Body of pancreas (tissue), 4 donors: ENCODE results near the gene GADD45GIP1. TPM values are rescaled to one million over a fixed set of nuclear protein-coding genes. Genes with fewer than 3 reads are reported as not detected.
"Not testable (repeated sequence)": the region's sequence is repeated elsewhere in the genome, so short reads cannot be mapped to it uniquely, and the experiment has no call there.

Source experiments
- ATAC-seq: fragments of 150-250 bp; one replicate; pipeline ENCODE4 v1.9.1; 2016
- DNase-seq, 4 donors: peaks; one replicate each; pipeline ENCODE4 v3.0.0-alpha.2; 2019
- H3K27ac ChIP-seq, 4 donors: fragments of 200-600 bp; sonication (generic); 1 replicate in 3 of 4; 2 replicates in 1 of 4; pipeline versions ENCODE4 v1.5.1 to v1.6.1; 2016 to 2019; ENCODE audit warnings: mild to moderate bottlenecking in 1 of 4, mixed read lengths in 1 of 4, moderate library complexity in 1 of 4
- H3K27me3 ChIP-seq, 2 donors: fragments of 200-600 bp; sonication (generic); one replicate each; pipeline ENCODE4 v1.6.0; 2016; ENCODE audit warnings: mild to moderate bottlenecking in 1 of 2
- H3K36me3 ChIP-seq, 2 donors: fragments of 200-600 bp; sonication (generic); replicated peaks in 1 of 2; 2 replicates each; pipeline ENCODE4 v1.5.1; 2016; ENCODE audit warnings: low read depth in 2 of 2; ENCODE audit not compliant: insufficient read depth in 1 of 2
- H3K4me1 ChIP-seq: fragments of 200-600 bp; sonication (generic); one replicate; pipeline ENCODE4 v1.6.0; 2016
- H3K4me3 ChIP-seq, 2 donors: fragments of 200-600 bp; sonication (generic); 1 replicate in 1 of 2; 2 replicates in 1 of 2; pipeline ENCODE4 v1.5.1; 2016 to 2019
- H3K9me3 ChIP-seq, 3 donors: fragments of 200-600 bp; sonication (generic); 1 replicate in 2 of 3; 2 replicates in 1 of 3; pipeline ENCODE4 v1.5.1; 2016
- POLR2A ChIP-seq, 3 donors: fragments of 450-650 bp; IDR thresholded peaks; one replicate each; pipeline ENCODE4 v1.6.1; 2016; ENCODE audit warnings: antibody characterized with exemption in 3 of 3, mild to moderate bottlenecking in 2 of 3
- WGBS, 2 donors: methylation state at CpG; one replicate each; pipeline ENCODE4 v1.1.5; 2017; 5-methylcytosine and 5-hydroxymethylcytosine counted together
- intact Hi-C: fragments of 100-400 bp; cut with DNase I; formaldehyde crosslinking; loops from one replicate; pipeline ENCODE4 v1.15.1; 2023
- total RNA-seq, 2 donors: library from RNA; depleted of rRNA; stranded (reverse); fragments of >200 nt; gene quantifications; one replicate each; pipeline ENCODE4 v1.1.0, GENCODE V29; 2016
- TF ChIP-seq, protein P1 (sequence below), 7 experiments: fragments of 450-650 bp in 4 of 7; fragments of 200-600 bp in 3 of 7; sonication (generic) in 3 of 7; IDR thresholded peaks; one replicate each; pipeline ENCODE4 v1.5.1; 2016 to 2019; ENCODE audit warnings: antibody characterized with exemption in 7 of 7

GADD45GIP1 gene
- total RNA-seq, 2 donors from 2014 or later: 31.3 to 42.0 TPM

DNA sequence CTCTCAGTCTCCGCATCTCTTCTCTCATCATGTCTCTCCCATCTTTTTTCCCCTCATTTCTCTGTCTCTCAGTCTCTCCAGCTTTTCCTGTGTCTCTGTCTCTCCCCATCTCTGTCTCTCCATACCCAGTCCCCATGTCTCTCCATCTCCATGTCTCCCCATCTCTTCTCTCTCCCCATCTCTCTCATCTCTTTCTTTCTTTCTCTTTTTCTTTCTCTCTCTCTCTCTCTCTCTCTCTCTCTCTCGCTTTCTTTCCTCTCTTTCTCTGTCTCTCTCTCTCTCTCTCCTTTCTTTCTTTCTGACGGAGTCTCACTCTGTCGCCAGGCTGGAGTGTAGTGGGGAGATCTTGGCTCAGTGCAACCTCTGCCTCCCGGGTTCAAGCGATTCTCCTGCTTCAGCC is 25.6 kb upstream of the GADD45GIP1 start:
- 68 to 69% methylated on average over 6 of the region's 6 CpGs for WGBS, 2 donors
- Histone ChIP-seq H3K27ac (no peak overlapping the region), H3K27me3 (no peaks in the 10 kb centered on the region), H3K9me3 (no peaks in the 10 kb centered on the region), H3K4me3 (no peak overlapping the region), H3K4me1 (peaks cover 20% of the 10 kb centered on the region), H3K36me3 (no peaks in the 10 kb centered on the region)
- intact Hi-C loops: no loop called here
- no peak for TF ChIP-seq POLR2A (IDR thresholded peaks at IDR 0.05)
- TF ChIP-seq, protein P1, sequence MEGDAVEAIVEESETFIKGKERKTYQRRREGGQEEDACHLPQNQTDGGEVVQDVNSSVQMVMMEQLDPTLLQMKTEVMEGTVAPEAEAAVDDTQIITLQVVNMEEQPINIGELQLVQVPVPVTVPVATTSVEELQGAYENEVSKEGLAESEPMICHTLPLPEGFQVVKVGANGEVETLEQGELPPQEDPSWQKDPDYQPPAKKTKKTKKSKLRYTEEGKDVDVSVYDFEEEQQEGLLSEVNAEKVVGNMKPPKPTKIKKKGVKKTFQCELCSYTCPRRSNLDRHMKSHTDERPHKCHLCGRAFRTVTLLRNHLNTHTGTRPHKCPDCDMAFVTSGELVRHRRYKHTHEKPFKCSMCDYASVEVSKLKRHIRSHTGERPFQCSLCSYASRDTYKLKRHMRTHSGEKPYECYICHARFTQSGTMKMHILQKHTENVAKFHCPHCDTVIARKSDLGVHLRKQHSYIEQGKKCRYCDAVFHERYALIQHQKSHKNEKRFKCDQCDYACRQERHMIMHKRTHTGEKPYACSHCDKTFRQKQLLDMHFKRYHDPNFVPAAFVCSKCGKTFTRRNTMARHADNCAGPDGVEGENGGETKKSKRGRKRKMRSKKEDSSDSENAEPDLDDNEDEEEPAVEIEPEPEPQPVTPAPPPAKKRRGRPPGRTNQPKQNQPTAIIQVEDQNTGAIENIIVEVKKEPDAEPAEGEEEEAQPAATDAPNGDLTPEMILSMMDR (IDR thresholded peaks at IDR 0.05): no peak
- no peak for ATAC-seq
- DNase-seq: no peak

DNA sequence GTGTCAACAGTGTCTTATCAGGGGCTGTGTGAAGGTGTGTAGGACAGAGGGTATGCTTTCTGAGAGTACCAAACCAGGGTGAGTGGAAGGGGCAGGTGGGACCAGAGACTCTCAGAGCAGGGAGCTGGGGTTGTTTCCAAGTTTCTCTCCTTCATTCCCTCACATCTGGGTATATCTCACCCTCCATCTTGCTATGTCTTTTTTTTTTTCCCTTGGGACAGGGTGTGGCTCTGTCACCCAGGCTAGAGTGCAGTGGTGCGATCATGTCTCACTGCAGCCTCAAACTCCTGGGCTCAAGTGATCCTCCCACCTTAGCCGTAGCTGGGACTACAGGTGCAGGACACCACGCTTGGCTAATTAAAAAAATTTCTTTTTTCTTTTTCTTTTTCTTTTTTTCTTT is 23.0 kb upstream of the GADD45GIP1 start:
- WGBS, 2 donors: 85 to 92% methylated on average over 3 of the region's 3 CpGs
- no peak for DNase-seq

DNA sequence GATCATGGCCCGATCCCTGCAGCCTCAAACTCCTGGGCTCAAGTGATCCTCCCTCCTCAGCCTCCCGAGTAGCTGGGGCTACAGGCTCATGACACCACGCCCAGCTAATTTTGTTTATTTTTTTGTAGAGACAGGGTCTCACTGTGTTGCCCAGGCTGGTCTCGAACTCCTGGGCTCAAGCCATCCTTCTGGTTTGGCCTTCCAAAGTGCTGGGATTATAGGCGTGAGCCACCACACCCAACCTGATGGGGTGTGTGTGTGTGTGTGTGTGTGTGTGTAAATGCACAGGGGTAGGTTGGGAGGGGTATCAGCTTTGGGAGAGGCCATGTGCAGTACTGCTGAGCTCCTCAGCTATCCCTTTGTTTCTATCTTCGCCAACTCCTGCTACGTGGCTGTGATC is 19.1 kb upstream of the GADD45GIP1 start:
- 57 to 67% methylated on average over 4 to 7 of the region's 7 CpGs for WGBS, 2 donors
- H3K4me3 ChIP-seq, H3K36me3 ChIP-seq, DNase-seq, ATAC-seq, H3K4me1 ChIP-seq, H3K27ac ChIP-seq, H3K9me3 ChIP-seq, H3K27me3 ChIP-seq: not testable (repeated sequence)
- intact Hi-C loops: loop anchor here (5.0 to 10.0 kb wide), 2 partner anchors 121 to 279 kb away; no protein-coding TSS in a partner anchor

More for the DNA sequence above, 23.0 kb upstream of the GADD45GIP1 start:
- no peak for ATAC-seq
- H3K9me3 ChIP-seq: no peaks in the 10 kb centered on the region
- intact Hi-C loops: loop anchor here (5.0 to 10.0 kb wide), 2 partner anchors 117 to 275 kb away; no protein-coding TSS in a partner anchor
- H3K4me1 ChIP-seq: peaks cover 15% of the 10 kb centered on the region
- no peaks in the 10 kb centered on the region for H3K27me3 ChIP-seq
- no peaks in the 10 kb centered on the region for H3K36me3 ChIP-seq
- H3K4me3 ChIP-seq: no peak overlapping the region
- H3K27ac ChIP-seq: no peak overlapping the region
- TF ChIP-seq, protein P1 (IDR thresholded peaks at IDR 0.05): no peak
- no peak for TF ChIP-seq POLR2A (IDR thresholded peaks at IDR 0.05)

DNA sequence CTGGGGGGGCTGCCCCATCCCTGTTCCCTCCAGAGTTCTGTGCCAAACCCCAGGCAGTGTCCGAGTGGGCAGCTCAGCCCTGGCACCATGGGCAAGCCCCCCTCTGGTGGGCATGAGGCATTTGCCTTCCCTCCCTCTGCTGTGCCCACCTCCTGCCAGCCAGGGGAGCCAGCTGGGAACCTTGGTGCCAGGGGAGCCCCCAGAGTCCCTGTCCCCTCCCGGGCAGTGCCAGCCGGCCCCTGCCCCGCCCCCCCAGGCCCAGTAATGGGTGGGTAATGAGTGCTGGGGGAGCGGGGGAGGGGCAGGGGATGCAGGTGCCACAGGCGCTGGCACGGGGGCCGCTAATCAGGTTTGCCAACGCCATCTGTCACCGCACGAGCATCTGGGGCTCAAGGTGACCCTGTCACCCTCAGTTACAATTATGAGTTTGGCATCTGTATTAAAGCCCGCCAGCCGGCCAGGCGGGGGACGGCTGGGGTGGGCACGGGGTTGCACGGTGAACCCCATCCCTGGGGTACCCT is 18.3 kb upstream of the GADD45GIP1 start:
- Histone ChIP-seq H3K9me3 (no peaks in the 10 kb centered on the region), H3K27ac (no peak overlapping the region), H3K4me3 (no peak overlapping the region), H3K4me1 (no peaks in the 10 kb centered on the region), H3K27me3 (no peaks in the 10 kb centered on the region), H3K36me3 (no peaks in the 10 kb centered on the region)
- TF ChIP-seq, protein P1 (IDR thresholded peaks at IDR 0.05): no peak
- TF ChIP-seq POLR2A (IDR thresholded peaks at IDR 0.05): no peak
- DNase-seq: no peak
- 27 to 31% methylated on average over 4 to 13 of the region's 17 CpGs for WGBS, 2 donors
- ATAC-seq: no peak
- intact Hi-C loops: loop anchor here (5.0 to 10.0 kb wide), 2 partner anchors 122 to 280 kb away; no protein-coding TSS in a partner anchor

DNA sequence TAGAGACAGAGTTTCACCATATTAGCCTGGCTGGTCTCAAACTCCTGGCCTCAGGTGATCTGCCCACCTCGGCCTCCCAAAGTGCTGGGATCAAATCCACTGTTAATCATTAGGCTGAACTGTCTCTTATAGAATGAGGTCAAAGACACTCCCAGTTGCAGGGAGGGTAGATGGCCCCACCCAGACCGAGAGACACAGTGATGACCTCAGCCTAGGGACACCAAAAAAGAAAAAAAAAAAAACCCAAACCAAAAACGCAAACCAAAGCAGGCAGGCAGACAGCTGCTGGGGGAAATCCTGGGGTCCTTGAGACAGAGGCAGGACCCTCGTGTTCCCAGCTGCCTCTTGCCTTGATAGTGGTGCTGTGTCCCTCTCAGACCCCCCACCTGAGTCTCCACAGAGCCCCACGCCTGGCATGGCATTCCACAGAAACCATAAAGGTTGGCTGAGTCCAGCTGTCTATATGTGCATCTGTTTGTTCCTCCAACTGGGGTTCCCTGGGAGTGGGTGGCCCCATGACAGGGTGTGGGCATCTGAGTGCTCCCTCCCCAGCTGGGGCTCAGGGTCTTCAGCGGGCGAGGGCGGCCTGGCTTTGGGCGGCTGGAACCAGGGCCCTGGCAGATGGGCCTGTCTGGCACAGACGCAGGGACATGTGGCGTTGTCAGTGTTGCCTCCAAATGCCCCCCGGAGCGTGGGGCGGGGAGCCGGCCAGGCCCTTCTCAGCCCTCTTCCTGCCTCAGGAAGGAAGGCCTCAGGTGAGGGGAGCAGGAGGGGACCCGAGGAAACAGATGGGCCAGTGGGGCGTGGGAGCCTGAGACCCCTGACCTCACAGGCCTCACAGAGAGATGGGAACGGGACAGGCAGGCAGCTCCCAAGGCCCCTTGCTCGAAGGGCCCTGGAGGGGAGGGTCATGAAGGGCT is 17.5 kb upstream of the GADD45GIP1 start:
- H3K27ac ChIP-seq: no peak overlapping the region
- ATAC-seq (no peak), DNase-seq (no peak)
- no peaks in the 10 kb centered on the region for H3K9me3 ChIP-seq
- no peaks in the 10 kb centered on the region for H3K27me3 ChIP-seq
- no peaks in the 10 kb centered on the region for H3K36me3 ChIP-seq
- intact Hi-C loops: loop anchor here (5.0 to 10.0 kb wide), 2 partner anchors 123 to 280 kb away; no protein-coding TSS in a partner anchor
- WGBS, 2 donors: 67 to 68% methylated on average over 9 to 19 of the region's 19 CpGs
- peaks cover 5% of the 10 kb centered on the region for H3K4me1 ChIP-seq
- H3K4me3 ChIP-seq: no peak overlapping the region
- no peak for TF ChIP-seq POLR2A (IDR thresholded peaks at IDR 0.05)
- TF ChIP-seq, protein P1 (IDR thresholded peaks at IDR 0.05): no peak
